DOHH2 (cell line): ENCODE data around the gene ETV4.

Experiments
- H3F3A ChIP-seq: fragments of 200-600 bp; sonication (generic), shearing (Covaris generic); 2 replicates; pipeline ENCODE4 v1.6.0; 2016; ENCODE audit warnings: antibody characterized with exemption, mild to moderate bottlenecking; ENCODE audit not compliant: control insufficient read depth, insufficient read depth
- H3K27ac ChIP-seq: fragments of 200-600 bp; sonication (generic); 2 replicates; pipeline ENCODE4 v1.5.1; 2014; ENCODE audit warnings: low read depth, mild to moderate bottlenecking, low read length, moderate library complexity
- H3K27me3 ChIP-seq: fragments of 200-600 bp; sonication (generic); 2 replicates; pipeline ENCODE4 v1.6.1; 2014; ENCODE audit warnings: mild to moderate bottlenecking, low read length, mixed read lengths; ENCODE audit not compliant: control insufficient read depth
- H3K36me3 ChIP-seq: fragments of 200-600 bp; sonication (generic); 2 replicates; pipeline ENCODE4 v1.6.1; 2014; ENCODE audit warnings: mild to moderate bottlenecking, low read length, moderate library complexity, mixed read lengths; ENCODE audit not compliant: control insufficient read depth
- H3K4me1 ChIP-seq: fragments of 200-600 bp; sonication (generic); 2 replicates; pipeline ENCODE4 v1.6.1; 2014; ENCODE audit warnings: mild to moderate bottlenecking, low read length, mixed read lengths; ENCODE audit not compliant: control insufficient read depth
- H3K4me2 ChIP-seq: fragments of 200-600 bp; sonication (generic); 2 replicates; pipeline ENCODE4 v1.6.0; 2014; ENCODE audit warnings: mild to moderate bottlenecking, low read length, moderate library complexity
- H3K4me3 ChIP-seq: fragments of 200-600 bp; sonication (generic); 2 replicates; pipeline ENCODE4 v1.5.1; 2014; ENCODE audit warnings: mild to moderate bottlenecking, low read length, mixed read lengths
- H3K79me2 ChIP-seq: fragments of 200-600 bp; sonication (generic); 2 replicates; pipeline ENCODE4 v1.6.1; 2014; ENCODE audit warnings: mild to moderate bottlenecking, low read length, mixed read lengths; ENCODE audit not compliant: control insufficient read depth
- H3K9me2 ChIP-seq: fragments of 200-600 bp; sonication (generic); replicated peaks from 2 replicates; pipeline ENCODE4 v1.6.1; 2014; ENCODE audit warnings: mild to moderate bottlenecking, low read length, mixed read lengths; ENCODE audit not compliant: control insufficient read depth
- H3K9me3 ChIP-seq: fragments of 200-600 bp; sonication (generic); 2 replicates; pipeline ENCODE4 v1.6.1; 2014; ENCODE audit warnings: antibody characterized with exemption, low read length, mixed read lengths; ENCODE audit not compliant: control insufficient read depth, insufficient read depth
- H4K20me1 ChIP-seq: fragments of 200-600 bp; sonication (generic); 2 replicates; pipeline ENCODE4 v1.6.0; 2014; ENCODE audit warnings: low read depth, mild to moderate bottlenecking, antibody characterized with exemption, low read length, moderate library complexity; ENCODE audit not compliant: control insufficient read depth, insufficient read depth
- EZH2phosphoT487 ChIP-seq: fragments of 200-600 bp; sonication (generic); IDR thresholded peaks from 2 replicates; pipeline ENCODE4 v1.6.1; 2017; ENCODE audit warnings: borderline replicate concordance, mild to moderate bottlenecking, antibody characterized with exemption, low read length, moderate library complexity, mixed read lengths
- TF ChIP-seq, protein P1 (sequence below): fragments of 200-600 bp; sonication (generic); IDR thresholded peaks from one replicate; pipeline ENCODE4 v1.5.1; 2014; ENCODE audit warnings: antibody characterized with exemption, mild to moderate bottlenecking, low read depth, low read length; ENCODE audit not compliant: poor library complexity, severe bottlenecking

Gene ETV4

DNA sequence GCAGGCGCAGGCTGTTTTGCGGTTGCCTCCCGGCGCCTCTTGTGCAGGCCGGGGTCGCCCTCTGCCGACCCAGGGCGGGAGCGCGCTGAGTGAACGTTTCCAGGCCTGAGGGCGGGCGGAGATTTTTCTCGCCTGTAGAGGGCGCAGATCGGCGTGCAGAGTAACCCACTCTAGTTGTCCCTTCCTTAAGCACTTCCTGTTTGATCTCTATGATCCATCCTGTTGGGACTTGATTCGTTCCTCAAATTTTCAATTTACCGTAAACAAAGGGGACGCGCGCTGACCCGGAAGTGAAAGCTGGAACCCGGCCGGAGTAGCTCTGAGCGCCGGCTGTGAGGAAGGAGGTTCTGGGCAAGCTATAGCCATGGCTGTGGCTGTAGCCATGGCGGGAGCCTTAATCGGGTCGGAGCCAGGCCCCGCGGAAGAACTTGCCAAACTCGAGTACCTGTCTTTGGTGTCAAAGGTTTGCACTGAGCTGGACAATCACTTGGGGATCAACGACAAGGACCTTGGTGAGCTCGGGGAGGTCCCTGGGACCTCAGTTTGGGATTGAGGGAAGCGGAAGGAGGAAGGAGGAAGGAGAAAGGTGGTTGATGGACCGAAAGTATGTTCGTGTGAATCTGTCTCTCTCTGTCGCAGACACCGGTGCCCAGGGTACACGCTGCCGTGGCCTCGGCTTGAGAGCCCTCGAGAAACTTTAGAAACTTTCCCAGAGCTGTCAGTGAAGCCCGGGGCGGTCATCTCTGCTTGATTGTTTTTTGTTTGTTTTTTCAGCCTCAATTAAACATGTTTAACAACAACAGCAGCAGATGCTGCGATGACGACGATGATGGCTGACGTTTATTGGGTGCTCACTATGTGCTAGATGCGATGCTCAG, 62.2 kb downstream of the ETV4 start, which contains the start of gene DHX8:
Gene DHX8 (plus strand): TSS at position 302 of the 878 bp plus-strand sequence. CDS start 63 bp downstream, at position 365.
- Histone ChIP-seq H3K27ac (peak within 1 kb of the TSS; percentile 43), H3K4me2 (peak within 1 kb of the TSS; percentile 73), H3K27me3 (no peaks in the 10 kb centered on the region), H3K4me3 (peak within 1 kb of the TSS; percentile 87), H3K79me2 (peaks cover 49% of the 10 kb centered on the region), H3K9me3 (no peaks in the 10 kb centered on the region), H3K9me2 (no peaks in the 10 kb centered on the region), H3K36me3 (peaks cover 4% of the 10 kb centered on the region; the same call in 1 of the 2 replicates), H3K4me1 (peaks cover 21% of the 10 kb centered on the region), H3F3A (no peaks in the 10 kb centered on the region), H4K20me1 (no peaks in the 10 kb centered on the region)
- TF ChIP-seq EZH2phosphoT487: no peak
- TF ChIP-seq, protein P1, sequence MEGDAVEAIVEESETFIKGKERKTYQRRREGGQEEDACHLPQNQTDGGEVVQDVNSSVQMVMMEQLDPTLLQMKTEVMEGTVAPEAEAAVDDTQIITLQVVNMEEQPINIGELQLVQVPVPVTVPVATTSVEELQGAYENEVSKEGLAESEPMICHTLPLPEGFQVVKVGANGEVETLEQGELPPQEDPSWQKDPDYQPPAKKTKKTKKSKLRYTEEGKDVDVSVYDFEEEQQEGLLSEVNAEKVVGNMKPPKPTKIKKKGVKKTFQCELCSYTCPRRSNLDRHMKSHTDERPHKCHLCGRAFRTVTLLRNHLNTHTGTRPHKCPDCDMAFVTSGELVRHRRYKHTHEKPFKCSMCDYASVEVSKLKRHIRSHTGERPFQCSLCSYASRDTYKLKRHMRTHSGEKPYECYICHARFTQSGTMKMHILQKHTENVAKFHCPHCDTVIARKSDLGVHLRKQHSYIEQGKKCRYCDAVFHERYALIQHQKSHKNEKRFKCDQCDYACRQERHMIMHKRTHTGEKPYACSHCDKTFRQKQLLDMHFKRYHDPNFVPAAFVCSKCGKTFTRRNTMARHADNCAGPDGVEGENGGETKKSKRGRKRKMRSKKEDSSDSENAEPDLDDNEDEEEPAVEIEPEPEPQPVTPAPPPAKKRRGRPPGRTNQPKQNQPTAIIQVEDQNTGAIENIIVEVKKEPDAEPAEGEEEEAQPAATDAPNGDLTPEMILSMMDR: peak; percentile 100

DNA sequence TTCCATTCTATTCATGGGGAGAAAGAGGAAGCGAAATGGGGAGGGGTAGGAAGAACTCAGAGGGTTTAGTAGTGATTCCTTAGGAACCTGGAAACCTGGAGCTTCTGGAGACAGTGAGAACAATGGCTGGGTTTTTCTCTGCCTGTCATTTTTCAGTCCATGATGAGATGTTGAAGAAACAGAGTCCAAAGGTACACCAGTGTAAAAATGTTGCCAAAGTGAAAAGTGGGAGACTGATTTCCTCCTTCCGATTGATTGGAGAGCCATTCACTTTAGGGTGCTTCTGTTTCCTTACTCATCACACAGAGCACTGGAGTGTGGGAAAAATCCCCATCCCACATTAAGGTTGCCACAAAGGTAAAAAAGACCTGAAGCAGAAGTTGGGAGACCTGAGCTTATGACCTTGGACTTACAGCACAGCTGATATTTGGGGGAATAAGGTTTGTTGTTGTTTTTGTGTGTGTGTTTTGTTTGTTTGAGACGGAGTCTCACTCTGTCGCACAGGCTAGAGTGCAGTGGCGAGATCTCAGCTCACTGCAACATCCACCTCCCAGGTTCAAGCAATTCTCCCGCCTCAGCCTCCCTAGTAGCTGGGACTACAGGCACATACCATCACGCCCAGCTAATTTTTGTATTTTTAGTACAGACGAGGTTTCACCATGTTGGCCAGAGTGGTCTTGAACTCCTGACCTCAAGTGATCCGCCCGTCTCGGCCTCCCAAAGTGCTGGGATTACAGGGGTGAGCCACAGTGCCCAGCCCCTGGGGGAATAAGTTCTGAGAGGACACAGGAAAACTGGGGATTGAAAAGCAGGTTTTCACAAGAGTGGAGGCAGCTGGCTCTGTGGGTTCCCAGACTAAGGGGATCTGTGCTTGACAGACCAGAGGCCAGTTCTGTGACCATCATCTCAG, 63.8 kb downstream of the ETV4 start:
- Histone ChIP-seq H3K36me3 (peaks cover 4% of the 10 kb centered on the region; the same call in 1 of the 2 replicates), H3K79me2 (peaks cover 35% of the 10 kb centered on the region), H3K4me2 (no peak overlapping the region; the same call in 1 of the 2 replicates), H3K9me2 (no peaks in the 10 kb centered on the region), H3K27ac (no peak overlapping the region), H3K4me1 (peaks cover 21% of the 10 kb centered on the region), H3K27me3 (no peaks in the 10 kb centered on the region), H3K9me3 (no peaks in the 10 kb centered on the region), H4K20me1 (no peaks in the 10 kb centered on the region), H3K4me3 (no peak overlapping the region), H3F3A (no peaks in the 10 kb centered on the region)
- no peak for TF ChIP-seq EZH2phosphoT487
- TF ChIP-seq, protein P1: no peak

DNA sequence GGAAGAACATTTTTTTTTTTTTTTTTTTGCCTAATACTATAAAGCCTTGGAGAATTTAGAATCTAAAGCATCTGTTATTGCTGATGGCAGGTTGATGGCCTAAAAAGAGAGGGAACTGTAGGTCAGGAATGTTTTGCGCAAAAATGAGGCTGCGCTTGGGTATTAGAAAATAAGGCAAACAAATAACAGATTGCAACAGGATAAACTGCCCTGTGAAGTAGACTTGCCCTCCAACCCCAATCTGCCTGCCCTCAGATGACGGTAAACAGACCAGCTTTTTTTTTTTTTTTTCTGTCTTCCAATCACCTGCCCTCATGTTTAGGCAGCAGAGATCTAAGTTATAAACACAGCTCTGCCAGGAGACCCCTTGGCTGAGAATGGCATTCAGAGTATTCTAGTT, 66.2 kb downstream of the ETV4 start:
- Histone ChIP-seq H4K20me1 (no peaks in the 10 kb centered on the region), H3K27me3 (no peaks in the 10 kb centered on the region), H3K79me2 (peaks cover 11% of the 10 kb centered on the region), H3K4me2 (no peak overlapping the region), H3K4me3 (no peak overlapping the region), H3K27ac (no peak overlapping the region), H3K9me3 (no peaks in the 10 kb centered on the region), H3K9me2 (no peaks in the 10 kb centered on the region), H3K36me3 (peaks cover 4% of the 10 kb centered on the region; the same call in 1 of the 2 replicates), H3K4me1 (peaks cover 11% of the 10 kb centered on the region), H3F3A (no peaks in the 10 kb centered on the region)
- no peak for TF ChIP-seq EZH2phosphoT487
